ENCODE measurements around the gene IQCM.

DNA sequence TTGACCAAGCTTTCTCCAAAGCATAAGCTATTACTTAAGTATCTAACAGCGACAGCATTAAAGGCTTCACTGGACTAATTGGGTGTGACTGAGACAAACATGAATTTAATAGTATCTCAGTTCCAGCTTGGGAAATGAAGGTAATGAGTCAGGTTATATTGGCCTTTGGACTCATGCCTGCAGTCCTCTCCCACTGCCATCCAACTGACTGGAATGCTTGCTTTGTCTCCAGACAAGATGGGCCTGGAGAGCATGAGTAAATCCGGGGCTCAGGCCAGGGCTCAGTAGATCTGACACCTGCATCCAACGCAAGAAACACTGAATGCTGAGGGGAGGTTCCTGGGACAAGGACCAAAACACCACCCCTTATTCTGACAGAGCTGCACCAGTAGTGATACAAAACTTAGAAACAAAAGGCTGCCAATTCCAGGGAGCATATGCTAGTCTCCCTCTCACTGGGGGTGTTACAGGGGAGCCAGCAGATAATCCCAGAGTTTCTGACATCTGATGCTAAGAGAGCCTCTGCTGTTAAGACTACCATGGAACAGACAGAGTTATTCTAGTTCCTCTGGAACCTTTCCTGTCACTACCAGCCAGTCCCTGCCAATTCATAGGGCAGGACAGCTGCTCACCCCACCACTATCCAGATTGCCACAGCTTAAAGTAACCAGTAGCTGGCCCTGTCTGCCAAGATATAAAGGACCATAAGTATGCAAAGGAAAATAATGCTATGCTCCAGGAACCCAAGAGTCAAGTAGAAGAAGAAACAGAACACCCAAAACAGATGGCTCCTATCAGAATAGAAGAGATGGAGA lies 293.8 kb downstream of the IQCM start:
- TF ChIP-seq, protein P1, sequence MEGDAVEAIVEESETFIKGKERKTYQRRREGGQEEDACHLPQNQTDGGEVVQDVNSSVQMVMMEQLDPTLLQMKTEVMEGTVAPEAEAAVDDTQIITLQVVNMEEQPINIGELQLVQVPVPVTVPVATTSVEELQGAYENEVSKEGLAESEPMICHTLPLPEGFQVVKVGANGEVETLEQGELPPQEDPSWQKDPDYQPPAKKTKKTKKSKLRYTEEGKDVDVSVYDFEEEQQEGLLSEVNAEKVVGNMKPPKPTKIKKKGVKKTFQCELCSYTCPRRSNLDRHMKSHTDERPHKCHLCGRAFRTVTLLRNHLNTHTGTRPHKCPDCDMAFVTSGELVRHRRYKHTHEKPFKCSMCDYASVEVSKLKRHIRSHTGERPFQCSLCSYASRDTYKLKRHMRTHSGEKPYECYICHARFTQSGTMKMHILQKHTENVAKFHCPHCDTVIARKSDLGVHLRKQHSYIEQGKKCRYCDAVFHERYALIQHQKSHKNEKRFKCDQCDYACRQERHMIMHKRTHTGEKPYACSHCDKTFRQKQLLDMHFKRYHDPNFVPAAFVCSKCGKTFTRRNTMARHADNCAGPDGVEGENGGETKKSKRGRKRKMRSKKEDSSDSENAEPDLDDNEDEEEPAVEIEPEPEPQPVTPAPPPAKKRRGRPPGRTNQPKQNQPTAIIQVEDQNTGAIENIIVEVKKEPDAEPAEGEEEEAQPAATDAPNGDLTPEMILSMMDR (IDR thresholded peaks at IDR 0.05): no peak
- no peak for TF ChIP-seq MYBL2 (CRISPR knock-in tag; IDR thresholded peaks at IDR 0.05)
- TF ChIP-seq, protein P2, sequence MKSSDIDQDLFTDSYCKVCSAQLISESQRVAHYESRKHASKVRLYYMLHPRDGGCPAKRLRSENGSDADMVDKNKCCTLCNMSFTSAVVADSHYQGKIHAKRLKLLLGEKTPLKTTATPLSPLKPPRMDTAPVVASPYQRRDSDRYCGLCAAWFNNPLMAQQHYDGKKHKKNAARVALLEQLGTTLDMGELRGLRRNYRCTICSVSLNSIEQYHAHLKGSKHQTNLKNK (CRISPR knock-in tag; IDR thresholded peaks at IDR 0.05): no peak
- no peak for TF ChIP-seq NR2C2 (CRISPR knock-in tag; IDR thresholded peaks at IDR 0.05)
- TF ChIP-seq, protein P3, sequence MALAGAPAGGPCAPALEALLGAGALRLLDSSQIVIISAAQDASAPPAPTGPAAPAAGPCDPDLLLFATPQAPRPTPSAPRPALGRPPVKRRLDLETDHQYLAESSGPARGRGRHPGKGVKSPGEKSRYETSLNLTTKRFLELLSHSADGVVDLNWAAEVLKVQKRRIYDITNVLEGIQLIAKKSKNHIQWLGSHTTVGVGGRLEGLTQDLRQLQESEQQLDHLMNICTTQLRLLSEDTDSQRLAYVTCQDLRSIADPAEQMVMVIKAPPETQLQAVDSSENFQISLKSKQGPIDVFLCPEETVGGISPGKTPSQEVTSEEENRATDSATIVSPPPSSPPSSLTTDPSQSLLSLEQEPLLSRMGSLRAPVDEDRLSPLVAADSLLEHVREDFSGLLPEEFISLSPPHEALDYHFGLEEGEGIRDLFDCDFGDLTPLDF (CRISPR knock-in tag; IDR thresholded peaks at IDR 0.05): no peak
